ENCODE results near the gene MMP11. TPM values are rescaled to one million over a fixed set of nuclear protein-coding genes. Genes with fewer than 3 reads are reported as not detected.
A peak's percentile ranks its signal among the peaks of the same experiment; 100 is the strongest.

MMP11 gene
- total and polyA plus RNA-seq, 9 donors, result 1.4 to 59.7 (median 11.4) TPM

DNA sequence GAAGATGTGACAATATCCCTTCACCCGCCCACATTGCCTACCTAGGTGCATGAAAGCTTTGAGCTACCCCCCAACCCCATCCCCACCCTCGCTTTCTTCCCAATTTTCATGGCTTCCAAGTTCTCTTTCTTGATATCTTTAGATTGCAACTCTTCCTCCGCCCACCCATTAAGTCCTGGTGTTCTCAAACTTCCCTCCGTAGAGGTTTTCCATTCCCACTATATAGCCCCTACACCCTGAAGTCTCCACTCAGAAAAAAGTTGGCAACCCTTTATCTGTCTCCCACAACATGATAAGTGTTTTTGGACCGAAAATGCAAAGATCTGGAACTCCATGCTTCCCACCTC is 22.3 kb upstream of the MMP11 start:
- DNase-seq, result no peak
- no peaks in the 10 kb centered on the region for H3K9me3 ChIP-seq
- H3K36me3 ChIP-seq, result no peaks in the 10 kb centered on the region
- peak overlapping the region; percentile 49 to 58 for H3K27ac ChIP-seq
- TF ChIP-seq POLR2A (IDR thresholded peaks at IDR 0.05), result no peak
- TF ChIP-seq, protein P1, sequence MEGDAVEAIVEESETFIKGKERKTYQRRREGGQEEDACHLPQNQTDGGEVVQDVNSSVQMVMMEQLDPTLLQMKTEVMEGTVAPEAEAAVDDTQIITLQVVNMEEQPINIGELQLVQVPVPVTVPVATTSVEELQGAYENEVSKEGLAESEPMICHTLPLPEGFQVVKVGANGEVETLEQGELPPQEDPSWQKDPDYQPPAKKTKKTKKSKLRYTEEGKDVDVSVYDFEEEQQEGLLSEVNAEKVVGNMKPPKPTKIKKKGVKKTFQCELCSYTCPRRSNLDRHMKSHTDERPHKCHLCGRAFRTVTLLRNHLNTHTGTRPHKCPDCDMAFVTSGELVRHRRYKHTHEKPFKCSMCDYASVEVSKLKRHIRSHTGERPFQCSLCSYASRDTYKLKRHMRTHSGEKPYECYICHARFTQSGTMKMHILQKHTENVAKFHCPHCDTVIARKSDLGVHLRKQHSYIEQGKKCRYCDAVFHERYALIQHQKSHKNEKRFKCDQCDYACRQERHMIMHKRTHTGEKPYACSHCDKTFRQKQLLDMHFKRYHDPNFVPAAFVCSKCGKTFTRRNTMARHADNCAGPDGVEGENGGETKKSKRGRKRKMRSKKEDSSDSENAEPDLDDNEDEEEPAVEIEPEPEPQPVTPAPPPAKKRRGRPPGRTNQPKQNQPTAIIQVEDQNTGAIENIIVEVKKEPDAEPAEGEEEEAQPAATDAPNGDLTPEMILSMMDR (IDR thresholded peaks at IDR 0.05), result no peak
- no peak for TF ChIP-seq EP300 (IDR thresholded peaks at IDR 0.05)
- peak overlapping the region; percentile 53 for H3K4me3 ChIP-seq
- 12 to 18% (median 12%) methylated on average over 5 of the region's 5 CpGs for WGBS, 3 donors
- H3K4me1 ChIP-seq (ENCODE audit: insufficient read depth), result peaks cover 4% of the 10 kb centered on the region
- intact Hi-C loops (cut with DNase I), result no loop called here
- H3K27me3 ChIP-seq, result no peaks in the 10 kb centered on the region

DNA sequence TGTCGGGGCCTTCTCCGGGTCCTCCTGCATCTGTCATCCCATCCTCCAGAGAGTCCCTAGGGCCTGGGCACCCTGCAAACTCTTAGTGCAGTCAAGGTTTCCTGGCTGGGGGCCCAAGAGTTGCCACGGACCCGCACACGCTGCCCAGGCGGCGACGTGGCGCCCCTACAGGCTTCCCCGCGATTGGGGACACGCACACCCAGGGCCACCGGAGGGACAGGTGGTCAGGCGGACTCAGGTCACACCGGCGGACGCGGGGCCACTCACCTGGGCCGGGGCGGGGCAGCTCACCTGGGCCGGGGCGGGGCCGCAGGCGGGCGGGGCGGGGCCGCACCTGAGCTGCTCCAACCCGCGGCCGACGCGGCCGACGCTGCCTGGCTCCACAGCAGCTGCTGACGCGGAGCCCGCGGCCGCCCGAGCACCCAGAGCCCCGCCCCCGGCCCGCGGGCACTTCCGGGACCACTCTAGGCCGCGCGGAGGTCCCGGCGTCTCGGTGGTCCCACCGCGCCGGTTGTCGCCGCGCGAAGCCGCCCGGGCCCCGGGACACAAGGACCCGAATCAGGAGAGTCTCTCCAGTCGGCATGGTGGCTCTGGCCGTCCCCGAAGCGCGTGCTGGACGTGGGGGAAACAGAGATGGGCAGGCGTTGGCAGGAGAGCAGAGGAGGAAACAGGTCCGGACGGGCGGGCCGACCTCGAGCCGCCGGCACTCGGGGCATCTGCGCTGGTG is 21.8 kb upstream of the MMP11 start, which contains the start of gene ZNF70:
TSS of gene ZNF70 (minus strand) at position 399 of the 727 bp plus-strand sequence. CDS start 5,972 bp downstream, outside the sequence.
- Histone ChIP-seq H3K9me3 (no peaks in the 10 kb centered on the region), H3K4me3 (peak within 1 kb of the TSS; percentile 53), H3K27ac (peak within 1 kb of the TSS; percentile 49 to 58), H3K36me3 (no peaks in the 10 kb centered on the region), H3K27me3 (no peaks in the 10 kb centered on the region), H3K4me1 (ENCODE audit: insufficient read depth) (peaks cover 4% of the 10 kb centered on the region)
- TF ChIP-seq, protein P1 (IDR thresholded peaks at IDR 0.05), result no peak
- TF ChIP-seq EP300 (IDR thresholded peaks at IDR 0.05), result no peak
- peak; percentile 70 for TF ChIP-seq POLR2A (IDR thresholded peaks at IDR 0.05)
- intact Hi-C loops (cut with DNase I), result no loop called here
- 0 to 1% (median 1%) methylated on average over 56 to 78 of the region's 78 CpGs for WGBS, 3 donors
- DNase-seq, result peak; percentile 82 to 90 (median 85)

DNA sequence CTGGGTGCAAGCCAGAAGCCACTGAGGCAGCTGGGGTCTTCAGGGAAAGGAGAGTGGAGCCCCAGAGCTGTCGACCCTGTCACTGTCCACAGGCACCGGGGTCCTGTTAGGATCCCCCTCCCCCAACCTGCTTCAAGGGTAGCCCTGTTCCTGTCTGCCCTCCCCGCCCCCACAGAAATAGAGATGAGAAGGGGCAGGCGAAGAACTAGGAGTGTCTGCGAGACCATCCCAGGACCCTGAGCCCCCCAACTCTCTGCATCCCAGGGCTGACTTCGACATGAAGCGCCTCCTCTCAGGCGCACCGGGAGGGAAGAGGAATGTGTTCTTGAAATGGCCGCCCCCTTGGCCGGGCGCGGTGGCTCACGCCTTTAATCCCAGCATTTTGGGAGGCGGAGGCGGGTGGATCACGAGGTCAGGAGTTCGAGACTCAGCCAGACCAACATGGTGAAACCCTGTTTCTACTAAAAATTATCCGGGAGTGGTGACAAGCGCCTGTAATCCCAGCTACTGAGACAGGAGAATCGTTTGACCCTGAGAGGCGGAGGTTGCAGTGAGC is 21.1 kb upstream of the MMP11 start:
- 17 to 23% (median 17%) methylated on average over 21 to 22 of the region's 22 CpGs for WGBS, 3 donors
- peak overlapping the region; percentile 14 to 58 for H3K27ac ChIP-seq
- no peaks in the 10 kb centered on the region for H3K27me3 ChIP-seq
- no peaks in the 10 kb centered on the region for H3K9me3 ChIP-seq
- intact Hi-C loops (cut with DNase I), result no loop called here
- DNase-seq, result peak in 2 of 5 donors; percentile 58 to 61
- no peaks in the 10 kb centered on the region for H3K36me3 ChIP-seq
- peak overlapping the region; percentile 53 for H3K4me3 ChIP-seq
- peaks cover 4% of the 10 kb centered on the region for H3K4me1 ChIP-seq (ENCODE audit: insufficient read depth)
- TF ChIP-seq POLR2A (IDR thresholded peaks at IDR 0.05), result no peak
- TF ChIP-seq EP300 (IDR thresholded peaks at IDR 0.05), result no peak
- TF ChIP-seq, protein P1 (IDR thresholded peaks at IDR 0.05), result no peak

DNA sequence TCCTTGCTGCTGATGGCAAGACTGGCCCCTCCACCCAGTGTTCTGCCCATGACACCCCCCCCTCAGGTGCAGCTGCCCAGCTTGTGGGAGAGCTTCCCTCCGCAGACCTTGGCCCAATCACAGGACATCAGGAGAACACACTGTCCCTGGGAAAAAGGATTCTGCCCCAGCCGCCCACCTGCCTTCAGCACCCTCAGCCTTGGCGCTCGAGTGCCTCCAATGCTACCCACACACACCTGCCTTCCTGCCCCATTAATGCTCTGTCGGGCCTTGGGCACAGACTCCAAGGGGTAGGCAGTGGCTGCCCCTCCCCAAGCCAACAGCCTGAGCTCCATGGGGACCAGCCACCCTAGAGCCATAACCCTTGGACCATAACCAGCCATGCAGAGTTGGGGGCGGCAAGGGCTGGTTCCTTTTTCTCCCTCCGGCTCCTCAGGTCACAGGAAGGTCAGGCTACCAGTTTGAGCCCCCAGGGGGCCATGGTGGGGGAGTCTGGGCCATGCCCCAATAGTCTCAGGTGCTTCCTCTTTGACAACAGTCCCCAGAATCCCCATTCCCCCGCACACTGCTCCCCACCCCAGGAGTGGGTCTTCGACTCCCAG is 20.5 kb upstream of the MMP11 start:
- TF ChIP-seq, protein P1 (IDR thresholded peaks at IDR 0.05), result no peak
- TF ChIP-seq POLR2A (IDR thresholded peaks at IDR 0.05), result no peak
- TF ChIP-seq EP300 (IDR thresholded peaks at IDR 0.05), result no peak
- peaks cover 4% of the 10 kb centered on the region for H3K4me1 ChIP-seq (ENCODE audit: insufficient read depth)
- 86 to 90% (median 88%) methylated on average over 9 of the region's 9 CpGs for WGBS, 3 donors
- H3K27ac ChIP-seq, result no peak overlapping the region
- peak in 1 of 5 donors; percentile 47 for DNase-seq
- H3K27me3 ChIP-seq, result no peaks in the 10 kb centered on the region
- intact Hi-C loops (cut with DNase I), result no loop called here
- no peak overlapping the region for H3K4me3 ChIP-seq
- H3K36me3 ChIP-seq, result no peaks in the 10 kb centered on the region
- no peaks in the 10 kb centered on the region for H3K9me3 ChIP-seq

Data from ovary (tissue), 9 donors.